ENCODE measurements around the gene DLG4. TPM values are rescaled to one million over a fixed set of nuclear protein-coding genes. Genes with fewer than 3 reads are reported as not detected.
"Not testable (repeated sequence)": the region's sequence is repeated elsewhere in the genome, so short reads cannot be mapped to it uniquely, and the experiment has no call there.

The DLG4 gene
- polyA plus RNA-seq, 1 experiment, result 10.2 TPM

DNA sequence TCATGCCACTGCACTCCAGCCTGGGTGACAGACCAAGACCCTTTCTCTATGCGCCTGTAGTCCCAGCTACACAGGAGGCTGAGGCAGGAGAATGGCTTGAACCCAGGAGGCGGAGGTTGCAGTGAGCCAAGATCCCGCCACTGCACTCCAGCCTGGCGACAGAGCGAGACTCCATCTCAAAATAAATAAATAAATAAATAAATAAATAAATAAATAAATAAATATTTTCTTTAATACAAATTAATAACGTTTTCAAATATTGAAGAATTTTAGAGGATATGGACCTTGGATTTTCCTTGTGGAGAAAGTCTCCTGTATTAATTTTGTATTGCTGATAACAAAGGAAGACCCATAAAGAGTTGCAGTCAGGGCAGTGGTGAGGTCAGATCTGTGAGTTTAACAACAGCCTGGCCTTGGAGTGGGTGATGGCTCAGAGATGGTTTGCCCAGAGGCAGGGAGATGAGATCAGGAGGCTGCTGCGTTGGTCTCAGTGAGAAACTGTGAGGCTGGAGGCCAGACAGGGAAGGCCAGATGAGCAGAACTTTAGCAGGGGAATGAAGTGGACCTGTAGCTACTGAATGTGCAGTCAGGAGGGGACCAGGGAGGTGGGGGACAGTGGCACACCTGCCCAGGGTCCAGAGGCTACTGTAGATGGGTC is 36.1 kb downstream of the DLG4 start:
- DNase-seq (ENCODE audit: low read depth, low spot score), result no peak
- no peak overlapping the region for H3K27ac ChIP-seq (ENCODE audit: low read depth, low read length)
- H3K4me3 ChIP-seq (ENCODE audit: low read depth, low read length), result no peak overlapping the region
- H3K9me3 ChIP-seq (ENCODE audit: control insufficient read depth, insufficient read depth, low read length), result no peaks in the 10 kb centered on the region
- ChIA-PET POLR2A (no interaction called here), CTCF (interaction anchor here (0.6 to 1.0 kb wide), 3 partner anchors 138 to 1227 kb away, joined by 4 to 5 read pairs (median 4); no protein-coding TSS in a partner anchor)
- TF ChIP-seq, protein P1, sequence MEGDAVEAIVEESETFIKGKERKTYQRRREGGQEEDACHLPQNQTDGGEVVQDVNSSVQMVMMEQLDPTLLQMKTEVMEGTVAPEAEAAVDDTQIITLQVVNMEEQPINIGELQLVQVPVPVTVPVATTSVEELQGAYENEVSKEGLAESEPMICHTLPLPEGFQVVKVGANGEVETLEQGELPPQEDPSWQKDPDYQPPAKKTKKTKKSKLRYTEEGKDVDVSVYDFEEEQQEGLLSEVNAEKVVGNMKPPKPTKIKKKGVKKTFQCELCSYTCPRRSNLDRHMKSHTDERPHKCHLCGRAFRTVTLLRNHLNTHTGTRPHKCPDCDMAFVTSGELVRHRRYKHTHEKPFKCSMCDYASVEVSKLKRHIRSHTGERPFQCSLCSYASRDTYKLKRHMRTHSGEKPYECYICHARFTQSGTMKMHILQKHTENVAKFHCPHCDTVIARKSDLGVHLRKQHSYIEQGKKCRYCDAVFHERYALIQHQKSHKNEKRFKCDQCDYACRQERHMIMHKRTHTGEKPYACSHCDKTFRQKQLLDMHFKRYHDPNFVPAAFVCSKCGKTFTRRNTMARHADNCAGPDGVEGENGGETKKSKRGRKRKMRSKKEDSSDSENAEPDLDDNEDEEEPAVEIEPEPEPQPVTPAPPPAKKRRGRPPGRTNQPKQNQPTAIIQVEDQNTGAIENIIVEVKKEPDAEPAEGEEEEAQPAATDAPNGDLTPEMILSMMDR (IDR thresholded peaks at IDR 0.05; ENCODE audit: low read depth, low read length), result no peak
- H3K27me3 ChIP-seq (ENCODE audit: control insufficient read depth, insufficient read depth, low read length), result no peaks in the 10 kb centered on the region

DNA sequence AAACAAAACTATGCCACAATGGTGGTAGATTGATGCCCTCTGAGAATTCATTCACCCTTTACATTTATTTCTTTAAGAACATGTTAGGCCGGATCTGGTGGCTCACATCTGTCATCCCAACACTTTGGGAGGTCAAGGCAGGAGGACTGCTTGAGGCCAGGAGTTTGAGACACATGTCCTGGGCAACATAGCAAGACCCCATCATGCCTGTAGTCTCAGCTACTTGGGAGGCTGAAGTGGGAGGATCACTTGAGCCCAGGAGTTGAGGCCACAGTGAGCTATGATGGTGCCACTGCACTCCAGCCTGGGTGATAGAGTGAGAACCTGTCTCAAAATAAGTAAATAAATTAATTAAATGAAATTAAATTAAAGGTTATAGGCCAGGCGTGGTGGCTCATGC is 37.5 kb downstream of the DLG4 start:
- H3K4me3 ChIP-seq (ENCODE audit: low read depth, low read length); H3K9me3 ChIP-seq (ENCODE audit: control insufficient read depth, insufficient read depth, low read length); H3K27me3 ChIP-seq (ENCODE audit: control insufficient read depth, insufficient read depth, low read length); DNase-seq (ENCODE audit: low read depth, low spot score); H3K27ac ChIP-seq (ENCODE audit: low read depth, low read length); POLR2A ChIA-PET: not testable (repeated sequence)
- CTCF ChIA-PET, result interaction anchor here (1.0 kb wide), 1 partner anchor 136 kb away, joined by 3 read pairs; no protein-coding TSS in a partner anchor

DNA sequence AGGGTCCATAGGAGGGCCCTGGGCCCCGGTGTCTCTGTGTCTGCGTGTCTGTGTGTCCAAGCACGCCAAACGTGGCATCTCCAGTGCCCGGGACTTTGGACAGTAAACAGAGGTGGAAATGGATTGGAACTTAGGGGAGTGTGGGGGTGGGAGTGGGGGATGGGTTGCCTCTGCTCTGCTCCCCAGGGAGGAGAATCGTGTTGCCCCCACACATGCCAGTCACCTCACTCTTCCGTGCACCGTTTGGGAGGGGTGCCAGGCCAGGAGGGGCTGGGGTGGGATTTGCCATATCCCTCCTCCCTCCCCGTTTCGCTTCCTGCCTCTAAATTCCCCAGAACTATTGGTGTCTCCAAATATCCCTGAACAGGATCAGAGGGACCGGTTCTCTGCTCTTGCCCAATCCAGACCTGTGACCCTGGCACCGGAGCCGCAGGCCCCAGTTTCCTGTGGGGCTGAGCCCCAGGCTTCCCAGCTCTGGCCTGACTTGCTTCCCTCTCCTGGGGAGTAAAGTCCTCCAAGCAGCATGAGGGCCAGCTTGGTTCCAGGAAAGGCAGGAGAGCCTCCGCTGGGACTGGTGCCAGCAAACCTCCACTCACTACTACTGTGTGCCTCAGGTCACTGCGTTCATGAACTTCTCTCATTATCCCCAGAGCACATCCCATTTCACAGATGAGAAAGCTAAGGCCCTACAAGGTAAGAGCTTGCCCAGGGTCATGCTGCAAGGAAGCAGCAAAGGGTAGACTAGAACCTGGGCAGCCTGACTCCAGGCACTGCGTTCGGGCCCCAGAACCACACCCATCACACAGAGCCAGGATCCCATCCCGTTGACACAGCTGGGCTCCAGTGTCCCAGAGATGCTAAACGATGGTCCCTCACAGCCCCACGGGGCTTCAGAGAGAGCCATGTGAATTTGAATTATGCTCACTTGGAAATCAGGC is 40.0 kb downstream of the DLG4 start, which contains the start of gene ASGR1:
TSS of gene ASGR1 (minus strand) at position 54 of the 938 bp plus-strand sequence. CDS start 807 bp downstream, outside the sequence.
- no peak for DNase-seq (ENCODE audit: low read depth, low spot score)
- TF ChIP-seq, protein P1 (IDR thresholded peaks at IDR 0.05; ENCODE audit: low read depth, low read length), result no peak
- Histone ChIP-seq H3K4me3 (ENCODE audit: low read depth, low read length) (peak within 1 kb of the TSS; percentile 70), H3K9me3 (ENCODE audit: control insufficient read depth, insufficient read depth, low read length) (no peaks in the 10 kb centered on the region), H3K27ac (ENCODE audit: low read depth, low read length) (no peak within 1 kb of the TSS), H3K27me3 (ENCODE audit: control insufficient read depth, insufficient read depth, low read length) (no peaks in the 10 kb centered on the region)
- CTCF ChIA-PET, result interaction anchor here (1.3 kb wide), 1 partner anchor 44 kb away, joined by 5 read pairs; no protein-coding TSS in a partner anchor
- POLR2A ChIA-PET, result no interaction called here

DNA sequence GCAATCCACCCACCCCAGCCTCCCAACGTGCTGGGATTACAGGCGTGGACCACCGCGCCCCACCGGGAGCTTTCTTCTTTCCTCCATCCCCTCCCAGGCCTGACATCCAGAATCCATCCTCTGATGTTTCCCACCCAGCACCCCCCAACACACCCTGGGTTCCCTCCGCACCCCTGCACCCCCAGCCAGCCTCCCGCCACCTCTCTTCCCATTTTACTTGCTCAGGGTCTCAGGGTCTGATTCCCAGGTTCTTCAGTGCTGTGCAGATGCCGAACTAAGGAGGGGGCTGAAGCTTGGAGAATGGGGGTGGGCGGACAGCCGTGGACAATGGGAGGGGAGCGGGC is 40.7 kb downstream of the DLG4 start:
- TF ChIP-seq, protein P1 (IDR thresholded peaks at IDR 0.05; ENCODE audit: low read depth, low read length), result no peak
- Histone ChIP-seq H3K27me3 (ENCODE audit: control insufficient read depth, insufficient read depth, low read length) (no peaks in the 10 kb centered on the region), H3K27ac (ENCODE audit: low read depth, low read length) (no peak overlapping the region), H3K4me3 (ENCODE audit: low read depth, low read length) (no peak overlapping the region), H3K9me3 (ENCODE audit: control insufficient read depth, insufficient read depth, low read length) (peaks cover 4% of the 10 kb centered on the region; the same call in 1 of the 2 replicates)
- ChIA-PET CTCF (interaction anchor here (0.9 to 2.1 kb wide), 2 partner anchors 42 to 128 kb away, joined by 3 to 11 read pairs; no protein-coding TSS in a partner anchor), POLR2A (no interaction called here)
- DNase-seq (ENCODE audit: low read depth, low spot score), result no peak

DNA sequence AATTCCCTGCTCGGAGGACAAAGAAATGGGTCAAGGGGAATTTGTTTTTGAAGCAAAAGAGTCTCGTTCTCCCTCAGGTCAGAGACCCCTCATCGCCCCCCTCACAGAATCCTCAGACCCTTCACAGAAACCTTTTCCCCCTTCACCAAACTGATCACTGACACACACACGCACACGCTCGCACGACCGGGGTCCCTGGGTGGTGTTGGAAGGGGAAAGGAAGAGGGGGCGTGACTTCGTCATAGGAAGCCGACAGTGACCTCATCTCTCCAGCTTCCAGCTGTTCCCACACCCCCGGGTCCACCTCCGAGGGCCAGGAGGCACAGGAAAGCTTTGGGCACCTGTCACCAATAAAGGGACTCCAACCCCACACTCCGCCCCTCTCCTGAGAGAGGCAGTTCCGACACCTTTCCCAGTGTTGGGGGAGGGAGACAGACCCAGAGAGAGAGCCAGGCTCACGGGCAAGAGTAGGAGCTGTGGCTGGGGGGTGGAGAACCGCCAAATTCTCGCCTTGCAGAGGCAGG is 41.6 kb downstream of the DLG4 start:
- Histone ChIP-seq H3K9me3 (ENCODE audit: control insufficient read depth, insufficient read depth, low read length) (peaks cover 9% of the 10 kb centered on the region; the same call in 1 of the 2 replicates), H3K4me3 (ENCODE audit: low read depth, low read length) (peak overlapping the region; percentile 70), H3K27ac (ENCODE audit: low read depth, low read length) (no peak overlapping the region), H3K27me3 (ENCODE audit: control insufficient read depth, insufficient read depth, low read length) (no peaks in the 10 kb centered on the region)
- TF ChIP-seq, protein P1 (IDR thresholded peaks at IDR 0.05; ENCODE audit: low read depth, low read length), result no peak
- CTCF ChIA-PET, result interaction anchor here (0.5 to 2.4 kb wide), 21 partner anchors 8 to 157 kb away, joined by 3 to 36 read pairs (median 4); no protein-coding TSS in a partner anchor
- POLR2A ChIA-PET, result interaction anchor here (0.6 kb wide), 1 partner anchor 20 kb away, joined by 8 read pairs; no protein-coding TSS in a partner anchor
- DNase-seq (ENCODE audit: low read depth, low spot score), result no peak
